Measurements from ENCODE around the gene AFMID.
A peak's percentile ranks its signal among the peaks of the same experiment; 100 is the strongest.
"Not testable (repeated sequence)": the region's sequence is repeated elsewhere in the genome, so short reads cannot be mapped to it uniquely, and the experiment has no call there.

AFMID gene

DNA sequence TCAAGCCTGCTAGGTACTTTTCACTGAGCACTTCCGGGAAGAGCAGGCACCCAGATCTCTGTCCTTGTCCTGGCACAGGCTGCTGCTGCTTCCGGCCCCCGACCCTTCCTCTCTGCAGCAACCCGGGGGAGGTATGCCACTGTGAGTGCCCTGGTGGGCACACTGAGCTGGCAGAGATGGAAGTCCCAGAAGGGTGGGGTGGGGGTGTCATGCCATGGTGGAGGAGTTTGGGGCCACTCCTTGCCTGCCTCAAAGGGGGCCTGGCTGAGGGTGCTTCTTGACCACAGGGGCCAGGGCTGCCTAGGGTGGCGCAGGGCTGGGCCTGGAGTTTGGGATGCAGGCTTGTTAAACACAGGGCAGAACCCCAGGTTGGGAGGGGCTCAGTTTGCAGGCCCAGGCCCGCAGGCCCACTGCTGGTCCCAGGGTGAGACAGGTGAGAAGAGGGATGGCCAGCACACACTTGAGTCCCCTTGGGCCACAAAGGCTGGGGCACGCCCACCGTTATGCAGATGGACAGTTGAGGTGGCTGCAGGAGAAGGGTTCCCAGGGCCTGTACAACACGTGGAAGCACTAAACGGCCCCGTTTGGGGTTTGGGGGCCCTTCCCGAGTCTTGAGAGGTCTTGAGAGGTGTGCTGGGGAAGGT is 53.0 kb downstream of the AFMID start:
- no peak for DNase-seq

DNA sequence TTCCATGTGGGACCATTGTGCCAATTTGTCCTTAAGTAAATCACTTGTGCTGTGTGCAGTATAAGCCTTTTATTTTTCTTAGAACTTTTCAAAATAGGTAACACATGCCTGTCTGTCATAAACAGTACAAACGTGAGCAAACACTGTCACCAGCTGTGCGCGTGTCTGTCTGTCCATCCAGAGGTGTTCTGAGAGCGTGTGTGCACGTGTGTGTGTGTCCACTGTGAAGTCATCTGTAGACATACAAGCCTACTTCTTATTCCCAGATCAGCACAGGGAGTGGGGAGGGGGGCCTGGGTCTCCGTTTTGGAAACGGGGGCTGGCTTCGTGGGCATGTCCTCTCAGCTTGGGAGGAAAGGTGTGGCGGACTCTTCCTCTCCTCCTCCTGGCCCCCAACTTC is 53.7 kb downstream of the AFMID start:
- no peak for DNase-seq

DNA sequence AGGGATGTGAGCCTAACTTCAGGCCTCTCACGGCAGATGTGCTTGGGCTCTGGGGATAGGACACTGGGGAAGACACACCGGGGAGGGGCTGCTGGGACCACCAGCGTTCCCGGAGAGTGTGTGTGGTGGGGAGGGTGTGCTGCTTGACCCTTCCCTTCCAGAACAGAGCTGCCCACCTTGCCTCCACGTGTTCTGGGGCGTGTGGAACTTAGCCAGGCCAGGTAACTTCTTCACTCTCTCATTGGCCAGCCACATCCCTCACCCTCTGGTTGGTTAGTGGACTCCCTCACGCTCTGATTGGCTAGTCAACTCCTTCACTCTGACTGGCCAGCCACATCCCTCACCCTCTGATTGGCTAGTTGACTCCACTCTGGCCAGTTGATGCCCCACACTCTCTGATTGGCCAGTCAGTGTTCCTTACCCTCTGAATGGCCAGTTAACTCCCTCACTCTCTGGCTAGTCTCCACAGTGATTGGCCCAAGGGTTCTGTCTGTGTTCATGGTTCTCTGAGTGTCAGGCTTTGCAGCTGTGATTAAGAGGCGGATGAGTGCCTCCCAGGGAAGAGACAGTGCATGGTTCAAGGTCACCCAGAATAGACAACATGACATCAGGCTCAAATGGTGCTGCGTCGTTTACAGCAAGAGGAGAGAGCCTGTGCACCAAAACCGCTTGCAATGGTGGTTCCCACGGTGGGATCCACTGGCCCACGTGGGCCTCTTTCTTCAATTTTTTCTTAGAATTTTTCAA is 54.3 kb downstream of the AFMID start:
- no peak for DNase-seq

DNA sequence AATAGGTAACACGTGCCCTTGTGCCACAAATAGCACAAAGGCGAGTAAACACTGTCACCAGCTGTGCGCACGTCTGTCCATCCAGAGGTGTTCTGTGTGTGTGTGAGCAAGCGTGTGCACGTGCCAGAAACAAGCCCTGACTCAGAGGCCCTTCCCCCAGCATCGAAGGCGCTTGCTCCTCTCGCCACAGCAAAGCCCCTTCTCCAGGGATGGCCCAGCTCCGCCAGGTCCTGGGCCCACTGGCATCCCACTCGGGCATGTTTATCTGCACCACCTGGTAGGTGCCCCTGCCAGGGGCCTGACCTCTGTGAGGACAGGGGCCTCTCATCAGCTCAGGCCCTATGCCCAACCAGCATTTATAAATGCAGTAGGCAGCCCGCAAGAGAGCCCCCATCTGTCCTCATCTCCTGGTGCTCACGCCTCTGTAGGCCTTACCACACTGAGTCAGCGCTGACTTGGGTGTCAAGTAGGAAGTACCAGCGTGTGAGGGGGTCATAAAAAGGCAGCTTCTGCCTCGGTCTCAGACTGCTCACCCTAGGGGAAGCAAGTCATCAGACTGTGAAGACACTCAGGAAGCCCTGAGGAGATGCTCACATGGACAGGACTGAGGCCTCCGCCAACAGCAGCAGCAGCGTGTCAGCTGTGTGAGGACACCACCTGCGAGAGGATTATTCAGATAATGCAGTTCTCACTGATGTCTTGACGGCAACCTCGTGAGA is 55.0 kb downstream of the AFMID start:
- peak; percentile 27 for DNase-seq

DNA sequence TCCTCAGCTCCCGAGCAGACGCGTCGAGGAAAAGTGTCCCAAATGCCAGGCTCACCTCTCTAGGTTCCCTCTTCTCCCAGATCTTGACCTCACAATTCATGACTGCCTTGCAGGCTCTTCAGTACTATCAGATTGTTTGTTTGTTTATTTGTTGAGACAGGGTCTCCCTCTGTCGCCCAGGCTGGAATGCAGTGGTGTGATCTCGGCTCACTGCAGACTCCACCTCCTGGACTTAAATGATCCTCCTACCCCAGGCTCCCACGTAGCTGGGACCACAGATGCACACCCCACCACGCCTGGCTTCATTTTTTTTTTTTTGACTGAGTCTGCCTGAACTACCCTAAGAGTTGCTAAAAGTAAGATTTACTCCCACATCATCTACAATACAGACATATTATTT is 60.1 kb downstream of the AFMID start:
- DNase-seq = no peak

DNA sequence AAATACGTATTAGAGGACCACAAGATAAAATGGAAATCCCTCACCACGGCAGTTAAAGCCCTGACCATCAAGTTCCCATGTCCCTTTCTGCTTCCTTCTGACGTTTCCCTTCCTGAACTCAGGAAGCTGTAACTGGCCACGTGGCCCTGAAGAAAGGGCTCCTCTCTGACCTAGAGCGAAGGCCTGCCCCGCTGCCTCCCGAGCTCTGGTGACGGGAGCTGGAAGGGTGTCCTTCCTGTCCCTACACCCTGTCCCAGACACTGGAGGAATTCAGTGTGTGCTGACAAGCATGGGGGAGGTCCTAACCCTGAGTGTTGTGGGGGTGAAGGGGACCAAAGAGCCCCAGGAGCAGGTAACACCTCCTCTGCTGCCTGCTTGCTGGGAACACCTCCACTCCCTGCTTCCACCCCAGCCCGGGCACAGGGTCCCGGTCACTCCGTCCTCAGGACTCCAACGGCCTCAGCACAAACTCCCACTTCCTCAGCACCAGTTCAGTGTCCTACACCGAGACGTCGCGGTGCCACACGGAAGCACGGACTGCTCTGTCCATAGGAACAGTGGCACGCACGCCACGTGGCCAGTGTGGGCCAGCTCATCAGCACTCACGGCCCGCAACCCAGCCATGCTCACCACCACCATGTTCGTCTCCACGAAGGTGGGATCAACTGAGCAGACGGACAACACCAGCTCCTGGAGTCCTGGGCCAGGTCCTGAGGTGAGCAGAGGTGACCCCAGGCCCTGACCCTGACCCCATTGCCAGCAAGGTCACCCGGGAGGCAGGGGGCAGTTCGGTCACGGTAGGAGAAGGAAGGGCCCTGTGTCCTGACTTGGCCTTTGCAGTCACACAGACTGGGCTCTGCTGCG is 61.1 kb downstream of the AFMID start:
- no peak for DNase-seq

DNA sequence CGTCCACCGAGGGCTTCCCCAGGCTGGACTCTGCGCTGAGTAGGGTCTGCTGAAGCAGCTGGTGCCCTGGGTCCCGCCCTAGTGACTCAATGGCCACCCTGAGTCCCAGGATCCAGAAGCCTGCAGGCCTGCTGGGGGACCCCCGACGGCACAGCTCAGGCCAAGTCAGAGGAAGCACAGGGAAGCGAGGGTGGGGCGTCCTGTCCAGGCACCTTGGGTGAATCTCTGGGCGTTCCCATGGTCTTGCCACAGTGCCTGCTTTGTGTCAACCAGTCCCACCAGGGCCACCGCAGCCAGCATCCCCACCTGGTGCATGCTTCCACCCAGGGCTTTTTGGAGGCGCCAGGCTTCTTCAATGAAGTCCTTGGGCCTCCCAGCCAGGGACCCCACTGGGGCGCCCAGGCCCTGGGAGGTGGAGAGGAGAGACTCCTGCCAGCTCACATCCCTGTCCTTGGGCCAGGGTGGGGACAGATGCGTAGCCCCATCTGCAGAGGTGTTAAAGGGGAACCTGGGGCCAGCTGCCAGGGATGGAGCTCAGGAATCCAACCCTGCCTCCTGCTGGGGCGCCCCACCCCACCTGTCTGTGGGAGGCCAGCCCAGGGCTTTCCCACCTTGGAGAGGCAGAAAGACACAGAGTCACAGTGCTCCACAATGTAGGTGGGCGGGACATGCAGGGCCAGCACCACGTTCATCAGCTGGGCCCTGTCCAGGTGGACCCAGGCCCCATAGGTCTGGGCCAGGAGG is 62.1 kb downstream of the AFMID start:
- no peak for DNase-seq

DNA sequence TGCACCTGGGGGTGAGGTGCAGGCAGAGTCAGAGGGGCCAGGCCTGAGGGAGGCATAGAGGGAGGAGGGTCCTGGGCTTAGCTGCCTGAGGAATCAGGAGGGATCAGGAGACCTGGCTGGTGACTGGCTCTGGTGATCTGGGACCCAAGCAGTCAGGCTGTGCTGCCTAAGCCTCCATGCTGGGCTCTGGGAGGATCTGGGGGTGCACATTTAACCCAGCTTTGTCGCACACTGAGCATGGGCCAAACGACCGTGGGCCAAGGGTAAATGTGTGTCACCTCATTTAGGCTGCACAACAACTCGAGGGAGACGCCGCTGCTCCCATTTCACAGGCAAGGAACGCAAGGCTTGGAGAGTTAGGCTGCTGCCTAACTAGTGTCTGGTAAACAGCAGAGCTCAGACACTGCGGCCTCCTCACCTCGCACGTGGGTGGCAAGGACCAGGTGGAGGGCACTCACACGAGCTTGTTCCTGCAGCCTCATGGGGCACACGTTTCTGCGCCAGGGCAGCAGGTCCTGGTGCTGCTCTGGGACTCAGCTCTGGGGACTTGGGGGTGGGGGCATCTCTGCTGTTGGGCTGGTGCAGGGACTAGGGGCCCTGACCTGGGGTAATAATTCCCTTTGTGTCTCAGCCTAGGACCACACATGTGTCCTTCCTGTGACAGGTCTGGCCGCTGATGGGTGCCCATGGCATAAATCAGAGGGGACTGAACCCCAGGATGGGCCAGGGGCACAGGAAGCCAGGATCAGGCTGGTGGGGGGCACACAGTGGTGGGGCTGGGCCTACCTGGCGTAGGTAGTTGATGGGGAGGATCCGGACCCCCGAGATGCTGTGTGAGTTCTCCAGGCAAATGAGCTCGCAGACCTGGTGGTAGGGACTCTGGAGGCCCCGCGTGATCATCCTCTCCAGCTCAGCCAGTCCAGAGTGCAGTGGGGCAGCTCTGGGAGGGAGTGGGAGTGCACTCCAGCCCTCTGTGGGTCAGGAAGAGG is 63.0 kb downstream of the AFMID start:
- DNase-seq = no peak

DNA sequence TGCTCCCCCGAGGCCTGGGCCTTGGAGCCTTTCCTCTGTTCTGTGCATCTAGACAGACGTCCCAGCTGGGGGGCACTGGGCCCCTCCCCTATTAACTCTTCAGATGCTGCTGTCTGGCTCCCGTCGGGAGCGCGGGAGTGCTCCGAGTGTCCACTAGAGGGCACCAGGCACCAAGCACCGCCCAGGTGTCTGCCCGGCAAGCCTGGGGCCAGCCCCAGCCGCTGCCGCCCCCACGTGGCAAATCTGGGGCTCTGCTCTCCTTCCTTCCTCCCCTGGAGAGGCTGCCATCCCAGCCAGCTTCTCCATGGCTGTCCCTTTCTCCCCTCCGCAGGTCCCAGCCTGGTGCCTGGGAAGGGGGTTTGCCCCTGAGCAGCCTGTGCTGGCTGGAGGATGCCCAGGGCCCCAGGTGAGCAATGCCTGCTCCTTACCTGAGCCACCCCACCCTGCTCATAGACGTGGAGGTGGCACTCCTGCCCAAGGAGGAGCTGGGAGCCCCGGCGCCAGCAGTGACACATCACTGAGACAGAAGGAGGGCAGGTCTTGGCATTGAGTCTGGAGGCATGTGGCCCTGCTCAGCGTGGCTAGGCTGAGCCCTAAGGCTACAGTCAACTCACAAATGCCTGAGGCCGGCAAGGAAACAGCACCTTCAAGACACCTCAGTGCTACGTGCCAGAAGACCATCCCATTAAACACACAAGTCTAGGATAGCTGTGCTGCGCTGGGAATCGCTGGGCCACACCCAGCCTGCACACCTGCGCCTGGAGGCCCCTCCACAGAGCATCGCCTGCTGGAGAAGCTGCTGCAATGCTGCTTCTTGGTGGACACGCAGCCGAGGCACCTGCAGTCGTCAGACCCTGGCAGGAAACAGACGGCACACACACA is 64.0 kb downstream of the AFMID start:
- DNase-seq = peak; percentile 68

DNA sequence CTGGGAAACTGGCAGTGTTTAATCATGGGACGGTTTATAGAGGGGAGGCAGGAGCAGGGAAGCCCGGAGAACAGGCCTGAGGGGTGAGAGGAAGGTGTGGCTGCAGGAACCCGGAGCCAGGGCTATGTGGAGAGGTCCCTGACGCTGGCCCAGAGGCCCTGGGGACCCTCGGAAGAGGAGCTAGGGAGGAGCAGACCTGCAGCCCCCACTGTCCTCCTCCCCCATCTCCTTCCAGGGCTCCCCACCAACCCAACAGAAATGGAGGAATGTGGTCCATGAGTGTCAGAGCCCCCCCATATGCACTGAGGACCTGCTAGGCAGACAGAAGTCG is 64.6 kb downstream of the AFMID start:
- no peak for DNase-seq

DNA sequence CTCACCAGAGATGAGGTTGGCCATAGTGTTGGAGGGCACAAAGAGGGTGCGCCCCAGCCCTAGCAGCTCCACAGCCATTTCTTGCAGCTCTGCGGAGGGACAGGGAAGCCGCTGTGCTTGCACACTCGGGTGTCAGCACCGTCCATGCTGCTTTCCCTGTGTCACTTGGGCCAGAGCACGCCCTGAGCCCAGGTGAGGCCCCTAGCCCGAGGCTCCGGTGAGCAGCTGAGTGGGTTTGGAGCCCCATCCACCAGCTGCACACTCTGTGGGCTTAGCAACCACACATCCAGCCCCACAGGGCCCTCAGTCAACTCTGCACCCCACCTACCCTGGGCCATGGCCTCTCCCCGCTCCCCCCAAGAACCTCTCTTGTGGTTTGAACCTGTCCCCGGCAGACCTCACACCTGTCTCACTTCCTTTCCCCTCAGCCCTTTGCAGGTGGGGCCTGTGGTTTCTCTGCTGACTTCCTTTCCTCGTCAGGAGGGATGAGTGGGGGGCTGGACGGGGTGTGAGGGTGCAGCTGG is 65.0 kb downstream of the AFMID start:
- DNase-seq = peak; percentile 33

DNA sequence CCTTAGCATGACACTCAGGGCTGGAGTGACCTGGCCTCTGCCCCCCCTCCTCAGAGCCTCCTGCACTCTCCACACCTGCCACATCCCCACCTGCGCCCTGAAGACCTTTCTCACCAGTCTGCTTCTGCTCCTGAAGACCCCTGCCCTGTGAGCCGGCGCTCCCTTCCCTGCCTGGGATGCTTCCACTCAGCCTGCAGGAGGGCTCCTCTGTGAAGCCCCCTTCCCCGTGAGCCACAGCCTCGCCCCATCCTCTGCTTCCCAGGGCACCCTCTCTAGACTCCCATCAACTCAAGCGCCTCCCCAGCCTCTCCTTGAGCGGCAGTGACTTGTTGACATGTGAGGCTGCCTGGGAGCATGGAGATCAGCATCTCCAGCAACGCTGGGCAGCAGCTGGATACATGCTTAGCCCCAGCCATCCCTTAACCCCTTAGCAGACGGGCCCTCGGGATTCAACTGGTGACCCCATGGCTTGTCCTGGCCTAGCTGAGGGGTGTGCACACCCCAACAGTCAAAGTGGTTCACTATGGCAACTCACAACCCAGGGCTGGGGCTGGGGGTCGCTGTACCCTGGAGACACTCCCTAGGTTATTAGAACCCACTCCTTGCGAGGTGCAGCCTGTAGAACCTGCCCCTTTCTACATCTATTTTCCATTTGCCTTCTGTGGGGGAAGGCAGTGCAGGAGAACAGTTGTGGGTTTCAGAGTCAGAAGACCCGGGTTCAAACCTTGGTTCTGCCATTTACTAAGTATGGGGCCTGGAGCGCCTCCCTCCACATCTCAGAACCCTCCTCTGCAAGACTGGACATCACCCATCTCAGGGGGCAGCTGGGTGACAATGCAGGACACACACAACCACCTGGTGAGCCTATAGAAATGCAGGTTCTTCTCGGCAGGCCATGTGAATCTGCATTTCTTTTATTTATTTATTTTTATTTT is 65.8 kb downstream of the AFMID start:
- DNase-seq = no peak

DNA sequence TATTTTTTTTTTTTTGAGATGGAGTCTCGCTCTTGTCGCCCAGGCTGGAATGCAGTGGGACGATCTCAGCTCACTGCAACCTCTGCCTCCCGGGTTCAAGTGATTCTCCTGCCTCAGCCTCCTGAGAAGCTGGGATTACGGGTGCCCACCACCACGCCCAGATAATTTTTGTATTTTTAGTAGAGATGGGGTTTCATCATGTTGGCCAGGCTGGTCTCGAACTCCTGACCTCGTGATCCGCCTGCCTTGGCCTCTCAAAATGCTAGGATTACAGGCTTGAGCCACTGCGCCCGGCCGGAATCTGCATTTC is 66.4 kb downstream of the AFMID start:
- not testable (repeated sequence) for DNase-seq

DNA sequence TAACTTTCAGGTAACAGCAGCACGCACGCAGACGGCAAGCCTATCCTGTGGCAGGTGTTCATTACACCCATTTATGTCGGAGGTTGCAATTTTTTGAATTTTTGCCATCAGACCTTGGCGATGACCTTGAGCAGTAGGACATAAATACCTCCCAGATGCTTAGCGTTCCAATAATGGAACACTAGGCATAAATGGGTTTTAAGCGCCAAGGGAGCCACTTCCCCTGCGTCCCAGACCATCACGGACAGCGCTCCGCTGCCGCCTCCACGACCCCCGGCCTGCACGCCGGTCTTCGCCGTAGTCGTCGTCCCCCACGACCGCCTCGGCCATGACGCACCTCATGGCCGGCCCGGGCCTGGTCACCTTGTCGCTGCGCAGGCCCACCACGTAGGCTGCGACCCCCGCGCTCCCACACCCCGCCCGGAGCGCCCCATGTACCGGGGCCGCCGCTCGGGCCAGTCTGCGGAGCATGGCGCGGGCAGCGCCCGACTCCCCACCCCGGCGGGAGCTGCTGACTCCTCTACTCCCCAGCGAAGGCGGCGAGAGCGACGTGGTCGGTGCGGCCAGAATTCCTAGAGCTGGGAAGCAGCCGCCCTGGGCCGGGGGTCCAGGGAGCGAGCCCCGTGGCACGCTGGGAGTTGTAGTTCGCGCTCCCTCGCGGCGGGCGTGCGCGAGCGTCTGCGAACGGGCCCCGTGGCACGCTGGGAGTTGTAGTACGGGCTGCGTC is 66.9 kb downstream of the AFMID start:
- DNase-seq = peak; percentile 77

DNA sequence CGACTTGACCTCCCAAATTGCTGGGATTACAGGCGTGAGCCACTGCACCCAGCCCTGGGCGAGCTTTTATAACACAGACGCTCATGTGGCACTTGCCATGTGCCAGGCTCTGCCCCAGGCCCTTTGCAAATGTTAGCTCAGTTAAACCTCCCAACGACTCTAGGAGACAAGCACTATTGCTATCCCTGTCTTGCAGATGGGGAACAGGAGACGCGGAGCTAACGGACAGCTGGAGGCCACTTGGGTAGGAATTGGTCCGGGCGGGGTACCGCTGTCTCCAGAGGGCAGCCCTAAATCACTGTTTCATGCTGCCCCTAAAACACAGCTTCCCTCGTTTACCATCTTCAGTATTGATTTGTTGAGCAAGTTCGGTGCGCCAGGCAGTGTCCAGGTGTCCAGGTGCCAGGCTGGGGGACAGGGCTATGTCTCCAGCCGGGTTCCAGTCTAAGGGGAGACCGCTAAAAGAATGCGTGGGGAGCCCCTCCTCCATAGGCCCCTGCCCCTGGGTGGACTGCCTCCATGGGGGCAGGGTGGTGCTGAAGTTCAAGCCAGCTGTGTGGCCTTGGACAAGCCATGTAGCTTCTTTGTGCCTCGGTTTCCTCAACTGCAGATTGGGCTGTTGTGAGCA is 68.0 kb downstream of the AFMID start:
- DNase-seq = no peak

DNA sequence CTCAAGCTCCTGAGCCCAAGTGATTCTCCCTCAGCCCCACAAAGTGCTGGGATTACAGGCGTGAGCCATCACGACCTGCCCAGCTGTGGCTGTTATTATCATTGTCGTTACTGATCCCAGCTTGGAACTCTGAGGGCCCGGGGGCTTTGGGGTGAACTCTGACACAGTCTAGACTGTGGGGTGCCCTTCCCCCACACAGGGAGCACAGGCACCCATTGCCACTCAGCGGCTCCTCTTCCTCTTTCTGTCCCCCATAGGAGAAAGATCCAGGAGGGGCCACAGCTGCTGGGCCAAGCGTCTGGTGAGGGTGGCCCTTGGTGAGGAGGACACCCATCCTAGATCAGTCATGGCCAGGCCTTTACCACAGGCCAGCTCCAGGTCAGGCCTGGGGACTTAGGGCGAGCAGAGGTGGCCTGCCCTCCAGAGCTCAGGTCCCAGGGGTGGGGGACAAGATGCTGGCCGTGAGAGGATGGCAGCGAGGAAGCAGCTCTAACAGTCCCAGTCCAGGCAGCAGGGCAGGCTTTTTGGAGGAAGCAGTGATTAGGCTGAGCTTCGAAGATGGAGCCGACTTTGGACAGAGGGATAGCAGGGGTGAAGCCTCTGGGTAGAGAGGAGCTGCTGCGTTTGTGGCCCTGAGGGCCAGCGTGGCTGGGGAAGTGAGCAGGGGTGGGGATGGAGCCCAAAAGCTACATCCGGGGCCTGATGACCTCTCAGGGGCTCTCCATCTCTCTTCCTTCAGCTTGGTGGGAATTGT is 69.0 kb downstream of the AFMID start:
- DNase-seq = no peak

Measured in KG1 (cell line).